Measurements from ENCODE around the gene IMMT.

- no peak for TF ChIP-seq EZH2 (IDR thresholded peaks at IDR 0.05; ENCODE audit: borderline replicate concordance, low read length)
- no peak for TF ChIP-seq CTCF (conservative IDR thresholded peaks at IDR 0.05 in 1 of 2, IDR thresholded peaks at IDR 0.05 in 1 of 2; ENCODE audit: extremely low read depth in 1 of 2, insufficient read depth in 1 of 2, low read depth in 1 of 2, low read length in 2 of 2)
Observed at GRCh38 chr2:86185517-86186212, 9.6 kb downstream of the IMMT start.
